Neural progenitor cell (in vitro differentiated cells): ENCODE measurements around the gene NFIA. TPM values are rescaled to one million over a fixed set of nuclear protein-coding genes. Genes with fewer than 3 reads are reported as not detected.

ENCODE experiments used
- DNase-seq: peaks from one replicate; pipeline ENCODE4 v3.0.0-alpha.2; 2016; ENCODE audit warnings: low spot score
- H2AFZ ChIP-seq: fragments of 200-600 bp; sonication (generic); replicated peaks from 2 replicates; pipeline ENCODE4 v1.6.1; 2016; ENCODE audit warnings: antibody characterized with exemption
- H3F3A ChIP-seq: fragments of 200-600 bp; sonication (generic); 2 replicates; pipeline ENCODE4 v1.6.1; 2016; ENCODE audit warnings: antibody characterized with exemption, low read depth
- H3K27ac ChIP-seq: fragments of 200-600 bp; sonication (generic); 2 replicates; pipeline ENCODE4 v1.5.1; 2016; ENCODE audit warnings: mild to moderate bottlenecking
- H3K27me3 ChIP-seq: fragments of 200-600 bp; sonication (generic); 2 replicates; pipeline ENCODE4 v1.6.1; 2016; ENCODE audit warnings: mild to moderate bottlenecking, moderate library complexity
- H3K36me3 ChIP-seq: fragments of 200-600 bp; sonication (generic); 2 replicates; pipeline ENCODE4 v1.5.1; 2016
- H3K4me1 ChIP-seq: fragments of 200-600 bp; sonication (generic); 2 replicates; pipeline ENCODE4 v1.6.1; 2016; ENCODE audit warnings: mixed run types
- H3K4me2 ChIP-seq: fragments of 200-600 bp; sonication (generic); 2 replicates; pipeline ENCODE4 v1.6.1; 2016
- H3K4me3 ChIP-seq: fragments of 200-600 bp; sonication (generic); 2 replicates; pipeline ENCODE4 v1.5.1; 2016
- H3K79me2 ChIP-seq: fragments of 200-600 bp; sonication (generic); 2 replicates; pipeline ENCODE4 v1.6.1; 2016; ENCODE audit warnings: low read depth
- H3K9ac ChIP-seq: fragments of 200-600 bp; sonication (generic); 2 replicates; pipeline ENCODE4 v1.6.1; 2016
- H3K9me3 ChIP-seq: fragments of 200-600 bp; sonication (generic); 2 replicates; pipeline ENCODE4 v1.5.1; 2016; ENCODE audit warnings: low read depth
- H4K20me1 ChIP-seq: fragments of 200-600 bp; sonication (generic); 2 replicates; pipeline ENCODE4 v1.6.1; 2016; ENCODE audit warnings: low read depth
- H3K27ac Mint-ChIP-seq: 3 replicates; pipeline ENCODE4 v1.8.0; 2021; ENCODE audit warnings: mixed read lengths
- H3K27me3 Mint-ChIP-seq: 2 replicates; pipeline ENCODE4 v1.8.0; 2022; ENCODE audit warnings: low read depth, mild to moderate bottlenecking, inconsistent platforms, moderate library complexity, mixed read lengths; ENCODE audit not compliant: insufficient read depth
- H3K36me3 Mint-ChIP-seq: 3 replicates; pipeline ENCODE4 v1.8.0; 2021; ENCODE audit warnings: mixed read lengths
- H3K4me1 Mint-ChIP-seq: 3 replicates; pipeline ENCODE4 v1.8.0; 2021; ENCODE audit warnings: mixed read lengths
- H3K4me3 Mint-ChIP-seq: 3 replicates; pipeline ENCODE4 v1.8.0; 2021; ENCODE audit warnings: mild to moderate bottlenecking, moderate library complexity, mixed read lengths
- H3K9me3 Mint-ChIP-seq: 3 replicates; pipeline ENCODE4 v1.8.0; 2020; ENCODE audit warnings: mixed read lengths
- CTCF ChIP-seq: fragments of 200-600 bp; sonication (generic); IDR thresholded peaks from 2 replicates; pipeline ENCODE4 v1.5.1; 2017; ENCODE audit warnings: antibody characterized with exemption, mild to moderate bottlenecking
- EZH2 ChIP-seq: fragments of 200-600 bp; sonication (generic); IDR thresholded peaks from 2 replicates; pipeline ENCODE4 v1.6.1; 2017; ENCODE audit warnings: antibody characterized with exemption, mild to moderate bottlenecking, moderate library complexity
- EZH2phosphoT487 ChIP-seq: fragments of 200-600 bp; sonication (generic); IDR thresholded peaks from 2 replicates; pipeline ENCODE4 v1.6.1; 2017; ENCODE audit warnings: antibody characterized with exemption
- total RNA-seq: library from RNA; depleted of rRNA; stranded (reverse); fragments of >200 nt; gene quantifications from 2 replicates; pipeline ENCODE4 v1.2.3, GENCODE V29; 2015; ENCODE audit warnings: low replicate concordance

NFIA gene
- total RNA-seq, 1 donor from 2014 or later: 5.3 TPM

DNA sequence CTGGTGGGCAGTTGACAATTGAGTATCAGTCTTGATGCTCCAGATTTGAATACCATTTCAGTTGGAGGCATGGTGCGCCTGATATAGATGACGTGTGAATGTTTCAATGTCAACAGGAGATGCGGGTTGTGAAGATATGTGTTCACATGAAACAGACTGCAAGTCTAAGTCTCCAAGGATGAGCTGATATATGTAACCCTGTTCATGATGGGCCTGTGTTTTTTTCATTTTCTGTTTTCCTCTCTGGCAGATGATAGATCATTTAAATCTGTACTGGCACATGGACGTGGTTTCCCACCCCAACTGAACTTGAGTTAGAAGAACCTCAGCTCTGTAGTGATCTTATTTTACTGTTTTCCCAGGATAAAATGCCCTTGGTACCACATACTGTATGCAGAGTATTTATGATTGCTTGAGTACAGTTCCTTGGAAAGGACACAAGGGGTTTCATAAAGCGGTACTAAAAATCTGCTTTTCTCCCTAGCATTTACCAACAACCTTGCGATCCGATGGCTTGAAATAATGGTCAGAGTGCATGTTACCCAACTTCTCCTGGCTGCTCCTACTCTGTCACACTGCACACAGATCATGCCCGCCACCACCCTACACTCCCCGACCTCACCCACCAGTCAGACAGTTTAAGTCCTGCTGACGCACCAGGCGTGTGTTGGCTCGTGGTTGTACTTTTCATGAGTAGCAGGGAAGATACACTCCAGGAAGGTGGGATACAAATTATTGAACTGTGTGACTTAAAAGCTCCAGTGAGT is 131.1 kb downstream of the NFIA start:
- no peak for DNase-seq
- Histone ChIP-seq H3K27me3 (no peaks in the 10 kb centered on the region), H3K27ac (no peak overlapping the region), H3K36me3 (no peaks in the 10 kb centered on the region), H3K4me2 (no peak overlapping the region), H3K9me3 (no peaks in the 10 kb centered on the region), H3K4me3 (no peak overlapping the region), H2AFZ (peak overlapping the region; percentile 5), H3K79me2 (no peaks in the 10 kb centered on the region), H3K9ac (no peak overlapping the region), H3K4me1 (no peaks in the 10 kb centered on the region), H4K20me1 (no peaks in the 10 kb centered on the region), H3F3A (no peaks in the 10 kb centered on the region)
- Mint-ChIP-seq H3K36me3 (peaks cover 17% of the 10 kb centered on the region), H3K4me1 (no peaks in the 10 kb centered on the region), H3K9me3 (peaks cover 9% of the 10 kb centered on the region), H3K4me3 (no peak overlapping the region), H3K27me3 (peaks cover 8% of the 10 kb centered on the region), H3K27ac (no peak overlapping the region)
- TF ChIP-seq EZH2: no peak
- TF ChIP-seq CTCF: no peak
- TF ChIP-seq EZH2phosphoT487: no peak

GRCh38 chr1:61215119-61215518 is 132.8 kb downstream of the NFIA start:
- H2AFZ ChIP-seq: no peak overlapping the region
- Mint-ChIP-seq H3K4me3 (no peak overlapping the region), H3K27me3 (peaks cover 6% of the 10 kb centered on the region), H3K9me3 (peaks cover 9% of the 10 kb centered on the region), H3K36me3 (peaks cover 20% of the 10 kb centered on the region), H3K4me1 (no peaks in the 10 kb centered on the region), H3K27ac (no peak overlapping the region)
- no peak for DNase-seq
- H3K36me3 ChIP-seq: no peaks in the 10 kb centered on the region
- no peaks in the 10 kb centered on the region for H3K4me1 ChIP-seq
- no peaks in the 10 kb centered on the region for H3K79me2 ChIP-seq
- H3K9me3 ChIP-seq: no peaks in the 10 kb centered on the region
- H3K9ac ChIP-seq: no peak overlapping the region
- no peak overlapping the region for H3K27ac ChIP-seq
- no peaks in the 10 kb centered on the region for H3F3A ChIP-seq
- H3K27me3 ChIP-seq: no peaks in the 10 kb centered on the region
- H3K4me2 ChIP-seq: no peak overlapping the region
- TF ChIP-seq EZH2: no peak
- TF ChIP-seq EZH2phosphoT487: no peak
- TF ChIP-seq CTCF: no peak
- no peak overlapping the region for H3K4me3 ChIP-seq
- H4K20me1 ChIP-seq: no peaks in the 10 kb centered on the region

GRCh38 chr1:61215676-61216289 is 133.4 kb downstream of the NFIA start:
- Histone ChIP-seq H3K27ac (no peak overlapping the region), H3K4me2 (no peak overlapping the region), H3K4me1 (no peaks in the 10 kb centered on the region), H3K36me3 (no peaks in the 10 kb centered on the region), H3K79me2 (no peaks in the 10 kb centered on the region), H3K9me3 (no peaks in the 10 kb centered on the region), H4K20me1 (no peaks in the 10 kb centered on the region), H2AFZ (no peak overlapping the region), H3K27me3 (no peaks in the 10 kb centered on the region), H3K4me3 (no peak overlapping the region), H3K9ac (no peak overlapping the region), H3F3A (no peaks in the 10 kb centered on the region)
- peaks cover 6% of the 10 kb centered on the region for H3K27me3 Mint-ChIP-seq
- peaks cover 9% of the 10 kb centered on the region for H3K9me3 Mint-ChIP-seq
- no peak for TF ChIP-seq EZH2phosphoT487
- no peak for TF ChIP-seq EZH2
- H3K4me3 Mint-ChIP-seq: no peak overlapping the region
- H3K36me3 Mint-ChIP-seq: peaks cover 18% of the 10 kb centered on the region
- no peak overlapping the region for H3K27ac Mint-ChIP-seq
- DNase-seq: no peak
- no peaks in the 10 kb centered on the region for H3K4me1 Mint-ChIP-seq

DNA sequence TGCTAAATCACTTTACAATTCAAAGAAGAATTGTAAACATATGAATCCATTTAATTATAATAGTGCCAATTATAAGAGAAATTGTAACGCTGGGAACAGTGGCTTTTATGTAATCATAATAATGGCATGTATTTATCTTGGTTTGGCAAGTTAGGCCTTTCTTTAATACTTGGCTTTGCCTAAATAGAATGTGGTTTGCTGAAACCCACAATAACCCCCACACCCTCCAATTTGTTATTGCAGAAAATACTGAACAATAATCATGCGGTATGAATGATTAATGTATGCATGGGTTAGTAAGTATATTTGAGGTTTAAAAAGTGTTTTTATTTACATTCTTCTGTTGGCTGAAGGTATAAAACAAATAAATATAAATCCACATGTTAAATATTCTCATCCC is 138.2 kb downstream of the NFIA start:
- Histone ChIP-seq H2AFZ (no peak overlapping the region), H3F3A (no peaks in the 10 kb centered on the region), H3K27me3 (no peaks in the 10 kb centered on the region), H4K20me1 (no peaks in the 10 kb centered on the region), H3K79me2 (no peaks in the 10 kb centered on the region), H3K4me1 (peaks cover 12% of the 10 kb centered on the region), H3K27ac (no peak overlapping the region), H3K4me2 (no peak overlapping the region), H3K9ac (no peak overlapping the region), H3K36me3 (no peaks in the 10 kb centered on the region), H3K4me3 (no peak overlapping the region), H3K9me3 (no peaks in the 10 kb centered on the region)
- Mint-ChIP-seq H3K4me1 (peaks cover 2% of the 10 kb centered on the region), H3K9me3 (peaks cover 6% of the 10 kb centered on the region), H3K4me3 (no peak overlapping the region), H3K27ac (no peak overlapping the region), H3K36me3 (peaks cover 12% of the 10 kb centered on the region), H3K27me3 (peaks cover 6% of the 10 kb centered on the region)
- TF ChIP-seq CTCF: no peak
- no peak for DNase-seq
